ENCODE results near the gene HDAC9.

The HDAC9 gene

GRCh38 chr7:18564779-18565178 lies 69.2 kb downstream of the HDAC9 start:
- H3K4me1 ChIP-seq (ENCODE audit: control insufficient read depth, insufficient read depth, low read length), result no peaks in the 10 kb centered on the region
- H3K4me3 ChIP-seq (ENCODE audit: low read length), result no peak overlapping the region
- H3K27me3 ChIP-seq (replicated peaks; ENCODE audit: control insufficient read depth, insufficient read depth, low read length), result no peaks in the 10 kb centered on the region
- no peak for DNase-seq (ENCODE audit: low read depth)
- H3K36me3 ChIP-seq (ENCODE audit: control insufficient read depth, insufficient read depth, low read length, severe bottlenecking), result no peaks in the 10 kb centered on the region
- H3K9me3 ChIP-seq (ENCODE audit: control insufficient read depth, low read length), result no peaks in the 10 kb centered on the region
- no peak overlapping the region for H3K9ac ChIP-seq (ENCODE audit: low read length)

- no peaks in the 10 kb centered on the region for H3K9me3 ChIP-seq (ENCODE audit: control insufficient read depth, low read length)
- no peaks in the 10 kb centered on the region for H3K4me1 ChIP-seq (ENCODE audit: control insufficient read depth, insufficient read depth, low read length)
- DNase-seq (ENCODE audit: low read depth), result no peak
- no peaks in the 10 kb centered on the region for H3K36me3 ChIP-seq (ENCODE audit: control insufficient read depth, insufficient read depth, low read length, severe bottlenecking)
- H3K9ac ChIP-seq (ENCODE audit: low read length), result no peak overlapping the region
- no peak overlapping the region for H3K4me3 ChIP-seq (ENCODE audit: low read length)
- no peaks in the 10 kb centered on the region for H3K27me3 ChIP-seq (replicated peaks; ENCODE audit: control insufficient read depth, insufficient read depth, low read length)
These were observed 69.8 kb downstream of the HDAC9 start for GRCh38 chr7:18565337-18565736.

- Histone ChIP-seq H3K4me3 (ENCODE audit: low read length) (no peak overlapping the region), H3K36me3 (ENCODE audit: control insufficient read depth, insufficient read depth, low read length, severe bottlenecking) (no peaks in the 10 kb centered on the region), H3K9me3 (ENCODE audit: control insufficient read depth, low read length) (no peaks in the 10 kb centered on the region), H3K27me3 (replicated peaks; ENCODE audit: control insufficient read depth, insufficient read depth, low read length) (no peaks in the 10 kb centered on the region), H3K4me1 (ENCODE audit: control insufficient read depth, insufficient read depth, low read length) (peaks cover 2% of the 10 kb centered on the region), H3K9ac (ENCODE audit: low read length) (no peak overlapping the region)
- DNase-seq (ENCODE audit: low read depth), result no peak
These were observed 70.7 kb downstream of the HDAC9 start for GRCh38 chr7:18566205-18566604.

GRCh38 chr7:18566829-18567228 lies 71.3 kb downstream of the HDAC9 start:
- H3K9me3 ChIP-seq (ENCODE audit: control insufficient read depth, low read length), result no peaks in the 10 kb centered on the region
- H3K36me3 ChIP-seq (ENCODE audit: control insufficient read depth, insufficient read depth, low read length, severe bottlenecking), result no peaks in the 10 kb centered on the region
- peaks cover 6% of the 10 kb centered on the region for H3K4me1 ChIP-seq (ENCODE audit: control insufficient read depth, insufficient read depth, low read length)
- H3K9ac ChIP-seq (ENCODE audit: low read length), result no peak overlapping the region
- H3K4me3 ChIP-seq (ENCODE audit: low read length), result no peak overlapping the region
- no peak for DNase-seq (ENCODE audit: low read depth)
- H3K27me3 ChIP-seq (replicated peaks; ENCODE audit: control insufficient read depth, insufficient read depth, low read length), result no peaks in the 10 kb centered on the region

GRCh38 chr7:18570441-18570840 lies 74.9 kb downstream of the HDAC9 start:
- no peak overlapping the region for H3K9ac ChIP-seq (ENCODE audit: low read length)
- H3K27me3 ChIP-seq (replicated peaks; ENCODE audit: control insufficient read depth, insufficient read depth, low read length), result no peaks in the 10 kb centered on the region
- no peak for DNase-seq (ENCODE audit: low read depth)
- H3K36me3 ChIP-seq (ENCODE audit: control insufficient read depth, insufficient read depth, low read length, severe bottlenecking), result no peaks in the 10 kb centered on the region
- H3K4me3 ChIP-seq (ENCODE audit: low read length), result no peak overlapping the region
- H3K9me3 ChIP-seq (ENCODE audit: control insufficient read depth, low read length), result no peaks in the 10 kb centered on the region
- peaks cover 9% of the 10 kb centered on the region for H3K4me1 ChIP-seq (ENCODE audit: control insufficient read depth, insufficient read depth, low read length)

- H3K4me1 ChIP-seq (ENCODE audit: control insufficient read depth, insufficient read depth, low read length), result peaks cover 9% of the 10 kb centered on the region
- no peaks in the 10 kb centered on the region for H3K27me3 ChIP-seq (replicated peaks; ENCODE audit: control insufficient read depth, insufficient read depth, low read length)
- no peak overlapping the region for H3K4me3 ChIP-seq (ENCODE audit: low read length)
- H3K9ac ChIP-seq (ENCODE audit: low read length), result peak overlapping the region; percentile 46
- H3K36me3 ChIP-seq (ENCODE audit: control insufficient read depth, insufficient read depth, low read length, severe bottlenecking), result no peaks in the 10 kb centered on the region
- DNase-seq (ENCODE audit: low read depth), result peak; percentile 80
- no peaks in the 10 kb centered on the region for H3K9me3 ChIP-seq (ENCODE audit: control insufficient read depth, low read length)
These were observed 75.4 kb downstream of the HDAC9 start for GRCh38 chr7:18570890-18571478.

- H3K9ac ChIP-seq (ENCODE audit: low read length), result no peak overlapping the region
- no peaks in the 10 kb centered on the region for H3K9me3 ChIP-seq (ENCODE audit: control insufficient read depth, low read length)
- no peaks in the 10 kb centered on the region for H3K36me3 ChIP-seq (ENCODE audit: control insufficient read depth, insufficient read depth, low read length, severe bottlenecking)
- H3K4me3 ChIP-seq (ENCODE audit: low read length), result no peak overlapping the region
- H3K27me3 ChIP-seq (replicated peaks; ENCODE audit: control insufficient read depth, insufficient read depth, low read length), result no peaks in the 10 kb centered on the region
- no peak for DNase-seq (ENCODE audit: low read depth)
- peaks cover 9% of the 10 kb centered on the region for H3K4me1 ChIP-seq (ENCODE audit: control insufficient read depth, insufficient read depth, low read length)
These were observed 76.6 kb downstream of the HDAC9 start for GRCh38 chr7:18572154-18572553.

GRCh38 chr7:18572885-18573284 lies 77.3 kb downstream of the HDAC9 start:
- Histone ChIP-seq H3K27me3 (replicated peaks; ENCODE audit: control insufficient read depth, insufficient read depth, low read length) (no peaks in the 10 kb centered on the region), H3K4me3 (ENCODE audit: low read length) (no peak overlapping the region), H3K9ac (ENCODE audit: low read length) (no peak overlapping the region), H3K9me3 (ENCODE audit: control insufficient read depth, low read length) (no peaks in the 10 kb centered on the region), H3K36me3 (ENCODE audit: control insufficient read depth, insufficient read depth, low read length, severe bottlenecking) (no peaks in the 10 kb centered on the region), H3K4me1 (ENCODE audit: control insufficient read depth, insufficient read depth, low read length) (peaks cover 9% of the 10 kb centered on the region)
- no peak for DNase-seq (ENCODE audit: low read depth)

- H3K9ac ChIP-seq (ENCODE audit: low read length), result no peak overlapping the region
- DNase-seq (ENCODE audit: low read depth), result no peak
- no peaks in the 10 kb centered on the region for H3K27me3 ChIP-seq (replicated peaks; ENCODE audit: control insufficient read depth, insufficient read depth, low read length)
- no peak overlapping the region for H3K4me3 ChIP-seq (ENCODE audit: low read length)
- no peaks in the 10 kb centered on the region for H3K36me3 ChIP-seq (ENCODE audit: control insufficient read depth, insufficient read depth, low read length, severe bottlenecking)
- no peaks in the 10 kb centered on the region for H3K9me3 ChIP-seq (ENCODE audit: control insufficient read depth, low read length)
- peaks cover 9% of the 10 kb centered on the region for H3K4me1 ChIP-seq (ENCODE audit: control insufficient read depth, insufficient read depth, low read length)
These were observed 78.1 kb downstream of the HDAC9 start for GRCh38 chr7:18573410-18574234.

GRCh38 chr7:18574235-18574540 lies 78.6 kb downstream of the HDAC9 start:
- Histone ChIP-seq H3K27me3 (replicated peaks; ENCODE audit: control insufficient read depth, insufficient read depth, low read length) (no peaks in the 10 kb centered on the region), H3K9me3 (ENCODE audit: control insufficient read depth, low read length) (no peaks in the 10 kb centered on the region), H3K9ac (ENCODE audit: low read length) (no peak overlapping the region), H3K4me1 (ENCODE audit: control insufficient read depth, insufficient read depth, low read length) (peaks cover 9% of the 10 kb centered on the region), H3K4me3 (ENCODE audit: low read length) (no peak overlapping the region), H3K36me3 (ENCODE audit: control insufficient read depth, insufficient read depth, low read length, severe bottlenecking) (no peaks in the 10 kb centered on the region)
- DNase-seq (ENCODE audit: low read depth), result no peak

GRCh38 chr7:18574676-18575075 lies 79.1 kb downstream of the HDAC9 start:
- no peaks in the 10 kb centered on the region for H3K9me3 ChIP-seq (ENCODE audit: control insufficient read depth, low read length)
- H3K36me3 ChIP-seq (ENCODE audit: control insufficient read depth, insufficient read depth, low read length, severe bottlenecking), result no peaks in the 10 kb centered on the region
- no peak overlapping the region for H3K4me3 ChIP-seq (ENCODE audit: low read length)
- no peaks in the 10 kb centered on the region for H3K27me3 ChIP-seq (replicated peaks; ENCODE audit: control insufficient read depth, insufficient read depth, low read length)
- H3K9ac ChIP-seq (ENCODE audit: low read length), result no peak overlapping the region
- no peak for DNase-seq (ENCODE audit: low read depth)
- peaks cover 9% of the 10 kb centered on the region for H3K4me1 ChIP-seq (ENCODE audit: control insufficient read depth, insufficient read depth, low read length)
